DOHH2 (cell line): ENCODE results near the gene CEMIP.

Experiments used
- H3F3A ChIP-seq: fragments of 200-600 bp; sonication (generic), shearing (Covaris generic); 2 replicates; pipeline ENCODE4 v1.6.0; 2016; ENCODE audit warnings: antibody characterized with exemption, mild to moderate bottlenecking; ENCODE audit not compliant: control insufficient read depth, insufficient read depth
- H3K27ac ChIP-seq: fragments of 200-600 bp; sonication (generic); 2 replicates; pipeline ENCODE4 v1.5.1; 2014; ENCODE audit warnings: low read depth, mild to moderate bottlenecking, low read length, moderate library complexity
- H3K27me3 ChIP-seq: fragments of 200-600 bp; sonication (generic); 2 replicates; pipeline ENCODE4 v1.6.1; 2014; ENCODE audit warnings: mild to moderate bottlenecking, low read length, mixed read lengths; ENCODE audit not compliant: control insufficient read depth
- H3K36me3 ChIP-seq: fragments of 200-600 bp; sonication (generic); 2 replicates; pipeline ENCODE4 v1.6.1; 2014; ENCODE audit warnings: mild to moderate bottlenecking, low read length, moderate library complexity, mixed read lengths; ENCODE audit not compliant: control insufficient read depth
- H3K4me1 ChIP-seq: fragments of 200-600 bp; sonication (generic); 2 replicates; pipeline ENCODE4 v1.6.1; 2014; ENCODE audit warnings: mild to moderate bottlenecking, low read length, mixed read lengths; ENCODE audit not compliant: control insufficient read depth
- H3K4me2 ChIP-seq: fragments of 200-600 bp; sonication (generic); 2 replicates; pipeline ENCODE4 v1.6.0; 2014; ENCODE audit warnings: mild to moderate bottlenecking, low read length, moderate library complexity
- H3K4me3 ChIP-seq: fragments of 200-600 bp; sonication (generic); 2 replicates; pipeline ENCODE4 v1.5.1; 2014; ENCODE audit warnings: mild to moderate bottlenecking, low read length, mixed read lengths
- H3K79me2 ChIP-seq: fragments of 200-600 bp; sonication (generic); 2 replicates; pipeline ENCODE4 v1.6.1; 2014; ENCODE audit warnings: mild to moderate bottlenecking, low read length, mixed read lengths; ENCODE audit not compliant: control insufficient read depth
- H3K9me2 ChIP-seq: fragments of 200-600 bp; sonication (generic); replicated peaks from 2 replicates; pipeline ENCODE4 v1.6.1; 2014; ENCODE audit warnings: mild to moderate bottlenecking, low read length, mixed read lengths; ENCODE audit not compliant: control insufficient read depth
- H3K9me3 ChIP-seq: fragments of 200-600 bp; sonication (generic); 2 replicates; pipeline ENCODE4 v1.6.1; 2014; ENCODE audit warnings: antibody characterized with exemption, low read length, mixed read lengths; ENCODE audit not compliant: control insufficient read depth, insufficient read depth
- H4K20me1 ChIP-seq: fragments of 200-600 bp; sonication (generic); 2 replicates; pipeline ENCODE4 v1.6.0; 2014; ENCODE audit warnings: low read depth, mild to moderate bottlenecking, antibody characterized with exemption, low read length, moderate library complexity; ENCODE audit not compliant: control insufficient read depth, insufficient read depth
- CTCF ChIP-seq: fragments of 200-600 bp; sonication (generic); IDR thresholded peaks from one replicate; pipeline ENCODE4 v1.5.1; 2014; ENCODE audit warnings: antibody characterized with exemption, mild to moderate bottlenecking, low read depth, low read length; ENCODE audit not compliant: poor library complexity, severe bottlenecking
- EZH2phosphoT487 ChIP-seq: fragments of 200-600 bp; sonication (generic); IDR thresholded peaks from 2 replicates; pipeline ENCODE4 v1.6.1; 2017; ENCODE audit warnings: borderline replicate concordance, mild to moderate bottlenecking, antibody characterized with exemption, low read length, moderate library complexity, mixed read lengths

The CEMIP gene

GRCh38 chr15:80878242-80878866 is 99.2 kb downstream of the CEMIP start:
- TF ChIP-seq CTCF (no peak), EZH2phosphoT487 (no peak)
- Histone ChIP-seq H4K20me1 (no peaks in the 10 kb centered on the region), H3K4me2 (no peak overlapping the region), H3K4me1 (no peaks in the 10 kb centered on the region), H3K9me2 (no peaks in the 10 kb centered on the region), H3K36me3 (no peaks in the 10 kb centered on the region), H3K4me3 (no peak overlapping the region), H3K27me3 (0 out of 2 replicates have a peak, but pooled peaks cover 4% of the 10 kb centered on the region), H3K79me2 (no peaks in the 10 kb centered on the region), H3F3A (no peaks in the 10 kb centered on the region), H3K27ac (no peak overlapping the region), H3K9me3 (no peaks in the 10 kb centered on the region)

- Histone ChIP-seq H3K79me2 (no peaks in the 10 kb centered on the region), H3K4me1 (no peaks in the 10 kb centered on the region), H3K36me3 (no peaks in the 10 kb centered on the region), H3K9me3 (no peaks in the 10 kb centered on the region), H3F3A (no peaks in the 10 kb centered on the region), H3K27me3 (0 out of 2 replicates have a peak, but pooled peaks cover 4% of the 10 kb centered on the region), H3K4me2 (no peak overlapping the region), H3K9me2 (no peaks in the 10 kb centered on the region), H3K4me3 (no peak overlapping the region), H4K20me1 (no peaks in the 10 kb centered on the region), H3K27ac (no peak overlapping the region)
- no peak for TF ChIP-seq EZH2phosphoT487
- TF ChIP-seq CTCF = no peak
These were observed 99.7 kb downstream of the CEMIP start for GRCh38 chr15:80878867-80879250.

- no peak overlapping the region for H3K4me3 ChIP-seq
- H3K36me3 ChIP-seq = no peaks in the 10 kb centered on the region
- H3K79me2 ChIP-seq = no peaks in the 10 kb centered on the region
- no peaks in the 10 kb centered on the region for H3K9me3 ChIP-seq
- H3K9me2 ChIP-seq = no peaks in the 10 kb centered on the region
- H3F3A ChIP-seq = no peaks in the 10 kb centered on the region
- no peaks in the 10 kb centered on the region for H3K4me1 ChIP-seq
- TF ChIP-seq CTCF (no peak), EZH2phosphoT487 (no peak)
- H3K4me2 ChIP-seq = no peak overlapping the region
- no peak overlapping the region for H3K27ac ChIP-seq
- H4K20me1 ChIP-seq = no peaks in the 10 kb centered on the region
- 0 out of 2 replicates have a peak, but pooled peaks cover 4% of the 10 kb centered on the region for H3K27me3 ChIP-seq
These were observed 100.9 kb downstream of the CEMIP start for GRCh38 chr15:80880086-80880485.
